Activated CD4-positive, alpha-beta T cell treated with anti-CD3 and anti-CD28 coated beads, Interleukin-10, Interleukin-2, amounts not matched to agents 100 ng/mL and 50 ng/mL, durations not matched to agents 16 hours and 8 hours (primary cell): Measurements from ENCODE around the gene EDC4.
"Not testable (repeated sequence)": the region's sequence is repeated elsewhere in the genome, so short reads cannot be mapped to it uniquely, and the experiment has no call there.

ENCODE experiments used
- DNase-seq: peaks from one replicate; pipeline ENCODE4 v3.0.0-alpha.2; 2020

EDC4 gene

DNA sequence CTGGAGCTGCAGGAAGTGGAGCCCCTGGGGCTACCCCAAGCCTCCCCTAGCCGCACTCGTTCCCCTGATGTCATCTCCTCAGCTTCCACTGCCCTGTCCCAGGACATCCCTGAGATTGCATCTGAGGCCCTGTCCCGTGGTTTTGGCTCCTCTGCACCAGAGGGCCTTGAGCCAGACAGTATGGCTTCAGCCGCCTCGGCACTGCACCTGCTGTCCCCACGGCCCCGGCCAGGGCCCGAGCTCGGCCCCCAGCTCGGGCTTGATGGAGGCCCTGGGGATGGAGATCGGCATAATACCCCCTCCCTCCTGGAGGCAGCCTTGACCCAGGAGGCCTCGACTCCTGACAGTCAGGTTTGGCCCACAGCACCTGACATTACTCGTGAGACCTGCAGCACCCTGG, 7.7 kb downstream of the EDC4 start:
- no peak for DNase-seq

DNA sequence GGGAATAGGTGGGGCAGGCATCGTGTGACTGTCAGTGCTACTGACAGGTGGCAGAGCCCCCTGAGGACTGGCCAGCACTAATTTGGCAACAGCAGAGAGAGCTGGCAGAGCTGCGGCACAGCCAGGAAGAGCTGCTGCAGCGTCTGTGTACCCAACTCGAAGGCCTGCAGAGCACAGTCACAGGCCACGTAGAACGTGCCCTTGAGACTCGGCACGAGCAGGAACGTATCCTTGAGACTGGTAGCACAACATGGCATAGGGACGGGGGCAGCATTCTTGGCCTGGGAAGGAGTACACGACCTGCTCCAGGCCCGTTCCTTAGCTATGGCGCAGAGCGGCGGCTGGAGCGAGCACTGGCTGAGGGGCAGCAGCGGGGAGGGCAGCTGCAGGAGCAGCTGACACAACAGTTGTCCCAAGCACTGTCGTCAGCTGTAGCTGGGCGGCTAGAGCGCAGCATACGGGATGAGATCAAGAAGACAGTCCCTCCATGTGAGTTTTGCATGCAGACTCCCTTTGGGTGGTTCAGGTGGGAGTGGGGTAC, 8.8 kb downstream of the EDC4 start:
- no peak for DNase-seq

DNA sequence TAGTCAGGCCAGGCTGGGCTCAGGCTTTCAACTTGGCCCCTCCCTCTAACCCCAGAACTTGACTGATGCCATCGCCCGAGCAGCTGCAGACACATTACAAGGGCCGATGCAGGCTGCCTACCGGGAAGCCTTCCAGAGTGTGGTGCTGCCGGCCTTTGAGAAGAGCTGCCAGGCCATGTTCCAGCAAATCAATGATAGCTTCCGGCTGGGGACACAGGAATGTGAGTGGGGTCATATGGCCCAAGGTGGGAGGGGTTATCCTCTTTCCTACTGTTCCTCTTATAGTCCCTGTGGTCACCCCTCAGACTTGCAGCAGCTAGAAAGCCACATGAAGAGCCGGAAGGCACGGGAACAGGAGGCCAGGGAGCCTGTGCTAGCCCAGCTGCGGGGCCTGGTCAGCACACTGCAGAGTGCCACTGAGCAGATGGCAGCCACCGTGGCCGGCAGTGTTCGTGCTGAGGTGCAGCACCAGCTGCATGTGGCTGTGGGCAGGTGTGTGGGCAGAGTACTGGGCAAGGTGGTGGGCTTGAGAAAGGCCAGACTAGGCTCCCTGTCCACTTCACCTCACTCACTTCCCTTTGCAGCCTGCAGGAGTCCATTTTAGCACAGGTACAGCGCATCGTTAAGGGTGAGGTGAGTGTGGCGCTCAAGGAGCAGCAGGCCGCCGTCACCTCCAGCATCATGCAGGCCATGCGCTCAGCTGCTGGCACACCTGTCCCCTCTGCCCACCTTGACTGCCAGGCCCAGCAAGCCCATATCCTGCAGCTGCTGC, 9.7 kb downstream of the EDC4 start:
- no peak for DNase-seq

DNA sequence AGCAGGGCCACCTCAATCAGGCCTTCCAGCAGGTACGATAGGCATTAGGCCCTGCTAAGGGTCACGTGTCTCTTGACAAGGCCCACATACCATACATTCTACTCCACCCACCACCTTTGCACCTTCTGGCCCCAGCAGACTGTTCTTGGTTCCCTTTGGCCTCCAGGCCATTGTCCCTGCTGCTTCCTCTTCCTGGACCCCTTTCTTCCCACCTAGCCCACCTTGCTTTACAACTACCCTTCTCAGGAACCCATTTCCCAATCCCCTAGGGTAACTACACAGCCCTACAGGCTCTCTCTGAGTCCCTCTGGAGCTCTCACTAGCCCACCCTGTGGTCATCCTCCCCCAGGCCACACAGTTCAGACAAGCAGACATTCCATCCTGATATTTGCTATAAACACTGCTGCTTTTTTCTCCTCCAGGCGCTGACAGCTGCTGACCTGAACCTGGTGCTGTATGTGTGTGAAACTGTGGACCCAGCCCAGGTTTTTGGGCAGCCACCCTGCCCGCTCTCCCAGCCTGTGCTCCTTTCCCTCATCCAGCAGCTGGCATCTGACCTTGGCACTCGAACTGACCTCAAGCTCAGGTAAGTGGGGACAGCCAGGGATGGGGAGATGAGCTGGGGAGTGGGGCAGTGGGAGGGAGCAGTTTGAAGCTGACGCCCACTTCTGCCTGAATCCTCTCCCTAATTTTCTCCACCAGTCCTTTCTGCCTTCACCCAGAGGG, 10.5 kb downstream of the EDC4 start:
- DNase-seq, result no peak

GRCh38 chr16:67883872-67884261, 11.0 kb downstream of the EDC4 start:
- peak; percentile 66 for DNase-seq

DNA sequence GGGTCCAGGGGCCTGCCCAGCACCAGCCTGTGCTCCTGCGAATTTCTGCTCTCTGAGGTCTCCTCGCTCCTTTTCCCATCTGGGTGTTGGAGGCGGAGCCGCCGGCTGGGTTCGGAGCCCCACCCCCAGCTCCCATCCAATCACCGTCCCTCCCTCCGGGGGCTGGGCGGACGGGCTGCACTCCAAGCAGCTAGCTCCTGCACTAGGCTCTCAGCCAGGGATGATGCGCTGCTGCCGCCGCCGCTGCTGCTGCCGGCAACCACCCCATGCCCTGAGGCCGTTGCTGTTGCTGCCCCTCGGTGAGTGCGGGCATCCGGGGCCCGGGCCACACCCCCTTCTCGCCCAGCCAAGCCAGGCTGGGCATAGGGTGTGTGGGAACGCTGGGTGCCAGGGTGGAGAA, 11.8 kb downstream of the EDC4 start, which contains the start of gene NRN1L:
Gene NRN1L (plus strand): TSS at position 202 of the 400 bp plus-strand sequence. CDS start 19 bp downstream, at position 221.
- no peak for DNase-seq

DNA sequence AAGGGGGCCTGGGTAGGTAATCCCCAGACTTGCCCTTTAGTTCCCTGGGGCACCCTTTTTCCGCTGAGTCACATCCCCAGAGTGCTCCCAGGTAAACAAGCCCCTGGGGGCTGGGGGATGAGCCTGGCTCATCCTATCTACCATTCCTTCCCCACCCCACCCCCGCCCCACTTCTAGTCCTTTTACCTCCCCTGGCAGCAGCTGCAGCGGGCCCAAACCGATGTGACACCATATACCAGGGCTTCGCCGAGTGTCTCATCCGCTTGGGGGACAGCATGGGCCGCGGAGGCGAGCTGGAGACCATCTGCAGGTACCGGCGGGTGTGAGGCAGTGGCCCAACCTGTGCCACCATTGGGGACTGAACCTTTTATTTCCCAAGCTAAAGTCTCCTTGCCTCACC, 12.7 kb downstream of the EDC4 start:
- no peak for DNase-seq

DNA sequence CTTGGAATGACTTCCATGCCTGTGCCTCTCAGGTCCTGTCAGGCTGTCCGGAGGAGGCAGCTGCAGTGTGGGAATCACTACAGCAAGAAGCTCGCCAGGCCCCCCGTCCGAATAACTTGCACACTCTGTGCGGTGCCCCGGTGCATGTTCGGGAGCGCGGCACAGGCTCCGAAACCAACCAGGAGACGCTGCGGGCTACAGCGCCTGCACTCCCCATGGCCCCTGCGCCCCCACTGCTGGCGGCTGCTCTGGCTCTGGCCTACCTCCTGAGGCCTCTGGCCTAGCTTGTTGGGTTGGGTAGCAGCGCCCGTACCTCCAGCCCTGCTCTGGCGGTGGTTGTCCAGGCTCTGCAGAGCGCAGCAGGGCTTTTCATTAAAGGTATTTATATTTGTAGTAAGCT, 13.1 kb downstream of the EDC4 start:
- no peak for DNase-seq

DNA sequence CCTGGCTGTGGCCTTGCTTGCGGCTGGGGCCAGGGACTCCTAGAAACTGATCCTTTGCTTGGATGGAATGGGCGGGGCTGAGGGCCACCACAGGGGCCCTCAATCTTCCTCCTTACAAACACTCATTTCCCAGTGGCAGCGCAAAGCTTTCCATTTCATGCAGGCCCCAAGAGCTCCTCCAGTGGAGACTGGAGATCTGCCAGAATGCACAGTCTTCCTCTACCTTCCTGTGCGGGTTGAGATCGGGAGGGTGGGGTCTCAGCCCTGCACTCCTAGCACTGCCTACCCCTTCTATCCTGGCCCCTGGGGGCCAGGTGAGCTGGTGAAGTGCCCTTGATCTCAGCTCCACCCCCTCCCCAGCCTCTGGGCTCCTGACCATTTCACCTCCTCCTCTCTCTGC, 13.5 kb downstream of the EDC4 start:
- no peak for DNase-seq

DNA sequence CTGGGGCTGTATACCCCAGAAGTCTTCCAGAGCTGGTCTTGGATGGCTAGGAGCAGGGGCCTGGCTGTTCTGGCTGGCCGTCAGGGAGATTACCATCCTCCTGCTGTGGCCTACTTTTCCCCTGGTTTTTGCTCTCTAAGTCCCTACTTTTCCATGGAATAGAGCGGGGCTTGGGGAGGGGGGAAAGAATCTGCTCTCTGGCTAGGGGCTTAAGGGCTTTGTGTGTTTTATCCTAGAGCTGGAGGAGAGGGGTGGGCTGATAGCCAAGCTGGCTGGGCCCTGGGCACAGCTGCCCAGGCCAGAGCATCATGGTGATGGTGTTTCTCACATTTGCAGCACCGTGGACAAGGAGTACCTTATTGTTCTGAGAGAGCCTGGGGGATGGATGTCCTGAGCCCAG, 15.5 kb downstream of the EDC4 start:
- DNase-seq, result no peak

- no peak for DNase-seq
Observed at GRCh38 chr16:67892375-67892774, 19.5 kb downstream of the EDC4 start.

GRCh38 chr16:67892899-67893742, 20.3 kb downstream of the EDC4 start, which contains the start of gene PSKH1:
Gene PSKH1 (plus strand): TSS chr16:67893254. CDS start chr16:67908750, 15,496 bp downstream.
- peak; percentile 98 for DNase-seq

DNA sequence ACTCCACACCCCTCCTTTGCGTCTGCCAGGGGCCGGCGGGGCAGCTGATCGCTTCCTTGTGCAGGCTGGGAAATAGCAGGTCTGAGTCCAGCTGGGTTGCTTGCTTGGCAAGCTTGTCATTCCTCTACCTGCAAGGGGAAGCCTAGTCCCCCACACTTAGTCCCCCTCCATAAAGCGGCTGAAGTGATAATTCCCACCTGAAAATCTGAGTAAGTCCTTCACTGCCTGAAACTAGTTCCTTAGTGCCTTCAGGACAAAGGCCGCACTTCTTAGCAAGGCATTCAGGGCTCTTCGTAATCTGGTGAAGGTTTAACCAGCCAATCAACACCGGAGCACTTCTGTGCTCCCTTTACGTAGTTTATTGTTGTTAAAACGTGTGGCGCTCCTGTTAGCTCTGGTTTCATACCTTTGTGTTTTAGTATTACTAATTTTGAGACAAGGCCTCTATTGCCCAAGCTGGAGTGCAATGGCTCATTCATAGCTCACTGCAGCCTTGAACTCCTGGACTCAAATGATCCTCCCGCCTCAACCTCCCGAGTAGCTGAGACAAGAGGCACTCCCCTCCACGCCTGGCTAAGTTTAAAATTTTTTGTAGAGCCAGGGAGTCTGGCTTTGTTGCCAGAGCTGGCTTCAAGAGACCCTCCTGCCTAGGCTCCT, 21.0 kb downstream of the EDC4 start:
- DNase-seq, result peak; percentile 20

DNA sequence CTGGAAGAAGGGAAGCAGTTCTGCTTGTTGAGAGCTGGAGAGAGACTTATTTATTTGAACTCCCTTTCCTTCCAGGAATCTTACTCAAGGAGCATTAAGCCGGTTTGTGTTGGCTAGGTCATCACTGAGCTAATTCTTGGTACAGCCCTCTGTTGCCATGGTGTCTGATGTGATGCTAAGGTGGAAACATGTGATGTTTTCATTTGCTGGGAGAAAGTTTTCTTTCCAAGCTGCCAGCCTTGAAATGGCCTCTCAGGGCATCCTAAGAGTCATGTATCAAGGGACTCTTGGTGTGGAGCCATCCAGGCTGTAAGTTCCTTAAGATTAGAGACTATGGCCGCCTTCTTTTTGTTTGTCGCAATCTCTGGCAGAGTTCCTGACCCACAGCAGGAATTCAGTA, 24.4 kb downstream of the EDC4 start:
- no peak for DNase-seq

DNA sequence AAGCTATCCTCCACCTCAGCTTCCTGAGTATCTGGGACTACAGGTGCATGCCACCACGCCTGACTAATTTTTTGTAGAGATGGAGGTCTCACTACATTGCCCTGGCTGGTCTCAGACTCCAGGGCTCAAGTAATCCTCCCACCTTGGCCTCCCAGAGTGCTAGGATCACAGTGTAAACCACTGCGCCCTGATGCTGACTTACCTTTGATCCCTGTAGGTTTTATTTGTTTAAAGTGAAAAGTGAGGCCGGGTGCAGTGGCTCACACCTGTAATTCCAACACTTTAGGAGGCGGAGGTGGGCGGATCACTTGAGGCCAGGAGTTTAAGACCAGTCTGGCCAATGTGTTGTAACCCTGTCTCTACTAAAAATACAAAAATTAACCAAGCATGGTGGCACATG, 28.9 kb downstream of the EDC4 start:
- DNase-seq, result no peak

- no peak for DNase-seq
Observed at GRCh38 chr16:67902831-67903230, 30.0 kb downstream of the EDC4 start.

GRCh38 chr16:67907397-67908180, 34.7 kb downstream of the EDC4 start:
- DNase-seq, result no peak

GRCh38 chr16:67909056-67909742, 36.3 kb downstream of the EDC4 start:
- no peak for DNase-seq

DNA sequence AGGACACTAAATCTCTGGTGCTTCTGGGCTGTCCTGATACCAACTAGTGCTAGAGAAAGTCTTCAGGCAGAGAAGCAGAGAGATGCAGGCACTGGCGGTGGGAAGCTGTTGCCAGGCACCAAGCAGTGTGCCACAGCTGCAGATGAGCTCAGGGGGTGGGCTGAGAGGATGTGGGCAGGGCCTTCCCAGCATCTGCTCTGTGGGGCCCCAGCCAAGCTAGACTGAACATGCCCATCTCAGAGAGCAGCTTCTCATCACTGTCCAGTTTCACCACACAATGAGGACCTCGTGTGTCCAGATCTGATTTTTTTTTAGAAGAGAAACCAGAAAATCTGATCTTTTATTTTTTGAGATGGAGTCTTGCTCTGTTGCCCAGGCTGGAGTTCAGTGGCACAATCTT, 37.3 kb downstream of the EDC4 start:
- peak; percentile 59 for DNase-seq

- no peak for DNase-seq
Observed at GRCh38 chr16:67914758-67915495, 42.1 kb downstream of the EDC4 start.

- not testable (repeated sequence) for DNase-seq
Observed at GRCh38 chr16:67915496-67915769, 42.6 kb downstream of the EDC4 start.
